ENCODE results near the gene RIN1.
"Not testable (repeated sequence)": the region's sequence is repeated elsewhere in the genome, so short reads cannot be mapped to it uniquely, and the experiment has no call there.

The RIN1 gene

DNA sequence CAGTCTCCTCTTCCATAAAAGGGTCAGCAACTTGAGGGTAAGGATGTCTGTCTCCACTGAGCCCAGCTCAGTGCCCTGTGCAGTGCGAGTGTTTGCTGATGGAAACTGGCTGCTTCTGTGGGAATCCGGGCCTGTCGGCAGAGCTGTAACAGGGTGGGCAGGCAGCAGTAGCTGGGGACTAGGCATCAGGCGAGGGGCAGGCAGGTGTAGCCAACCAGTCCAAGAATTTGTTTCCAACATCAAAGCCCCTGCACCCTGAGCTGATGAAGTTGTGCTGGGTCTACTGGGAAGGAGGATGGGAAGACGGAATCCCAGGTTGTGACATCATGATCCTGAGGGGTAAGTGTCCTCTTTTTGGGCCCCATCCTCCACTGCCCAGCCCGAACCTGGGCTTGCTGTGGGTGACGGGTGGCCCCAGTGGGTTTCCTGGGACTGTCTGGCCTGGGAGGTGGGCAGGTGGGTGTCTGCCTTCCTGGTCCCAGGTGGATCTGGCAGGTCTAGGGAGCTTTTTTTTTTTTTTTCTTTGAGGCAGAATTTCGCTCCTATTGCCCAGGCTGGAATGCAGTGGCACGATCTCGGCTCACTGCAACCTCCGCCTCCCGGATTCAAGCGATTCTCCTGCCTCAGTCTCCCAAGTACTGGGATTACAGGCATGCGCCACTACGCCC, 24.3 kb upstream of the RIN1 start:
- no peak for DNase-seq (ENCODE audit: low read depth)

DNA sequence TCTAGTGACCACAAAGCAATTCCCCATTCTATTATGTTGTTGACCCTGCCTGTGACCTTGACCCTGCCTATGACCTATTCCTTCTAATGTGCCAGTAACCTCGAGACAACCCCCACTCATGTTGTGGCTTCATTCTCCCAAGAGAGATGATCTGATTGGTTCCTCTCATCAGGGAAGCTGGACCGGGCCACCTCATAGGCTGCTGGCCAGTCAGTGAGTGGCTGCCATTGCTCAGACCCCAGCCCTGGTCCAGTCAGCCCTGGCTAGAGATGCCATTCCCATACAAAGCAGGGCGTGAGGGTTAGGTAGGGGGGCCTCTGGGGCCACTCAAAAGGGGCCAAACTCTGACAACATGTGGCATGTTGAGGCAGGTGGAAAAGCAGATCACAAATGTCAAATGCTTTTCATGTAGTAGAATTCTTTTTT, 23.4 kb upstream of the RIN1 start:
- no peak for DNase-seq (ENCODE audit: low read depth)

DNA sequence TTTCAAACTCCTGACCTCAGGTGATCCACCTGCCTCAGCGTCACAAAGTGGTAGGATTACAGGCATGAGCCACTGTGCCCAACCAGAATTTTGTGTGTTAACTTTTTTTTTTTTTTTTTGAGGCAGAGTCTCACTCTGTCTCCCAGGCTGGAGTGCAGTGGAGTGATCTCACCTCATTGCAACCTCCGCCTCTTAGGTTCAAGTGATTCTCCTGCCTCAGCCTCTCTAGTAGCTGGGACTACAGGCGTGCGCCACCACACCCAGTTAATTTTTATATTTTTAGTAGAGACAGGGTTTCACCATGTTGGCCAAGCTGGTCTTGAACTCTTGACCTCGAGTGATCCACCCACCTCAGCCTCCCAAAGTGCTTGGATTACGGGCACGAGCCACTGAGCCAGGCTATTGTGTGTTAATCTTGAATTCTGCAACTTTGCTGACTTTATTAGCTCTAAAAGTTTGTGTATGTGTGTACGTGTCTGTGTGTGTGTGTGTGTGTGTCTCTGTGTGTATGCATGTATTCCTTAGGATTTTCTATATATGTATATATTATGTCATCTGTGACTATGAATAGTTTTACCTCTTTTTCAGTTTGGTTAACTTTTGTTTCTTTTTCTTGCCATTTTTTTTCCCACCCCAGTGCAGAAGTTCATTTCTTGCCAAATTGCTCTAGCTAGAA, 14.5 kb upstream of the RIN1 start:
- DNase-seq (ENCODE audit: low read depth), result not testable (repeated sequence)

DNA sequence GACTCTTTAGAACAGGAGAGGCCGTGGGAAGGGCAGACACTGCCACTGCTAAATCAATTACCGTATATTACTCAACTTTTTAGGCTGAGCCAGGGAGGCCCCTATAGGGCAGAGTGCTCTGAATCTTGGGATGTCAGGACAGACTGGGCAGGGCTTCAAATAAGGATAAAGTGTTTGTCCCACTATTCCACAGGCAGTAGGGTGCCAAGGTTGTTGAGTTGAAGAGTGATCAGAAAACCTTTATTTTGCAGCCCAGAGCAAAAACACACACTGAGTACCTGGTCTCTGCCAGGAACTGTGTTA, 12.8 kb upstream of the RIN1 start:
- DNase-seq (ENCODE audit: low read depth), result no peak

DNA sequence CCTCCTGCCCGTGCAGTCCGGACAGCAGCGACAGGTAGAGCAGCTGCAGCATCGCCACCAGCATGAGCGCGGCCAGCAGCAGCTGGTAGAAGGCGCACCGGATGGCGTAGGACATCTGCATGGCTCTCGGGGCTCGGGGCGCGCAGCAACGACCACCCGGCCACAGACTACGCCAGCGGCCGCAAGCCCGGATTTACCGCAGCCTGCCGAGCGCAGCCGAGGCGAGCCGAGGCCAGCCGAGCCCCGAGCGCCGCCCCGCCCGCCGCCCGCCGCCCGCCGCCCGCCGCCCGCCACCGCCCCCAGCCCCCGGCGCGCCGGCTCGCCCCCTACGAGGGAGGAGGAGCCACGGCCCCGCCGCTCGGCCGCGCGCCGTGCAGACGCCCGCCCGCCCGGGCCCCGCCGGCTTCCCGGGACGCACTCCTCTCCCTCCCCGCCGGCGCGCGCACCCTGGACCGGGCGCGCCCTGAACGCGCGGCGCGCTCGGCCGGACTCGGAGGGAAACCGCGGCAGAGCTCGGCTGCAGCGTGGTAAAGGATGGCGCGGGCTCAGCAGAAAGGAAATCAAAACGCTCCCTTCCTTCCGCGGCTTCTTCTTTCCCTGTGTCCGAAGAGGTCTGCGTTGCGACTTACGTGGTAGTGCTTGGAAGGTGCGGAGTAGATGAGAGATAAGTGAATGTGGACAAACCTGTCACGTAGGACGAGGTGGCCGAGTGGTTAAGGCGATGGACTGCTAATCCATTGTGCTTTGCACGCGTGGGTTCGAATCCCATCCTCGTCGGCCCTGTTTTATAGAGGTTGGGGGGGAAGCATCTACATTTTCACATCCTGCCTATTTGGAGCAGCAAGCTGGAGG, 11.4 kb upstream of the RIN1 start, which contains the start of gene B4GAT1:
Gene B4GAT1, minus strand, starts transcription at position 205 of the 852 bp plus-strand sequence. Its CDS starts 84 bp downstream, at position 121.
- peak; percentile 61 for DNase-seq (ENCODE audit: low read depth)

DNA sequence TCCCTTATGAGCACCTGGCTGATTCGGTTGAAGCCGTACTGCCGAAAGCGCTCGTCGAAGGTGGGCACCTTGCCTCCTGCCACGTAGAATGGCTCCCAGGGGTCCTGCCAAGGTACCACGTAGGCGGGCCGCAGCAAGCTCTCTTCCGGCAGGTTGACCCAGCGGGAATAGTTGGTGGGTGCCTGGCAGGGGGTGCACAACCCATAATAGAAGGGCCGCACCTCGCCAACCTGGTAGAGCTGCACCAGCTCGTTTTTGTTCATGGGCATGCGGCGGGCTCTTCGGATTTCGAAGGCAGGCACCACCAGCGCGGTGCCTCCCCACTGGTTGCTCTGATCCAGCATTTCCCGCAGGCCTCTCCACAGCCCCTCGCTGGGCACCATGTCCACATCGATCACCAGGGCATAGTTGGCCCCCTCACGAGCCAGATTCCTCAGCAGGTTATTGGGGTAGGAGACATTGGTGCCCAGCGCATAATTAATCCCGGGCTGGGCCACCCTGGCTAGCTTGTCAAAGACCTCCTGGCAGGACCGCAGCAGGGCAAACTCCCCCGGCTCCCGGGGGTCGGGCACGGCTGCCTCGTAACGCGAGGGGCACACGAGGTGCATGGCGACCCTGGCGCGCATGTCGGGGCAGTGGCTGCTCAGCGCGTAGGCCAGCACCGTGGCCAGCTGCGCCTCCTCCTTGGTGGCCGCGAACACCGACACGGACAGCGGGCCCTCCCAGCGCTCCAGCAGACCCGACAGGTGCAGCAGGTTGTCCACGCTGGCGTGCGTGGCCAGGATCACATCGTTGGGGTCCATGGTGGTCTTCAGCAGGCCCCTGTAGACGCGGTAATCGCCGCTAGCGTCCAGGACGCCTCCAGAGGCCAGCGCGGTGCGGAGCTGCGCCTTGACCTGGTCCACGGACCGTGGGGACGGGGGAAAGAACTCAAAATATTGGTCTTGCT, 10.5 kb upstream of the RIN1 start:
- DNase-seq (ENCODE audit: low read depth), result no peak

DNA sequence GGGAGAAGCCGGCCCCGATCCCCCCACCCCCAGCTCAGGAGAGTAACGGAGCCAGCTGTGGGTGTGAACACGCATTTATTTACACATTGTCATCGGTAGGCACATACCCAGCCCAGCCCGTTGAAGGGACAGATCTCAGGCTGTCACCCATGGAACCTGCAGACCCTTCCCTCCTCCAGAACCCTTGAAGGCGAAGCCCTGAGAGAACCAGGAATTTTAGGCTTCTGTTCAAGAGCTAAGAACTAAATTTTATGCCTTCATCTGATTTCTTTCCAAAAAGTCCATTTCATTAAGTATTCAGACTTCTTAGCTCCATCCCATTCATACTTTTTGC, 9.0 kb upstream of the RIN1 start:
- DNase-seq (ENCODE audit: low read depth), result no peak

DNA sequence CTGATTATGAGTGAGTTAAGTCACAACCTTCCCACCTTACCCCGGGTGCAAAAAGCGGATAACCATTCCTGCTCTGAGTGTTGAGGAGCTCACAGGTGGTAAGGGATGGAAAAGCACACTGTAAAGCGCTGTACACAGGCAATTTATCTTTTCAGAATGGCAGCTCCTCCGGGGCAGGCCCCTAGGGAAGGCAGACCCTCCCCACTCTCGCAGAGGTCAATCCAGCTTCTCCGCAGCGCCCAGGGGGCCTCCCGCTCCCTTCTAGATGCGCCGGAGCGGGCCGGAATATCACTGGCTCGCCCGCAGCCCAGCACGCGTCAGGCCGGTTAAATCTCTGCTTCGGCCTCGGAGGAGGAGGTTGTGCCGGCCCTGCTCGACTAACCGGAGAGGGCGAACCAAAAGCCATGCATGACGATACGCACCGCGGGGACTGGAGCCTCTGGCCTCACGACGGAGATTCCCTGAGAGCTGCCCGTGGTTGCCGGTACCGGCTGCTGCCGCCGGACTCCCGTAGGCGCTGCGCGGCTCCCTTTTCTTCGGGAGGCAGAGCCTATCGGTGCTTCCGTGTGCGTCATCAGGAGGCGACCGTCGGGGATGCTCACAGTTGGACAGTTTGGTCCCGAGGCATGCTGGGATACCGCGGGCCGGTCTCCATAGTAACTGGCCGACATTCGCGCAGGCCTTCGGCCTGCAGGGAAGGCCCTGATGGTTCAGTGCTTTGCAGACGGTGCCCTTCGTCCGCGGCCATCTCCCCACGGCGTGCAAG, 8.5 kb upstream of the RIN1 start, which contains the start of gene BRMS1:
Gene BRMS1, minus strand, starts transcription at position 555 of the 766 bp plus-strand sequence. CDS start 2,870 bp downstream, outside the sequence.
- DNase-seq (ENCODE audit: low read depth), result peak; percentile 95

DNA sequence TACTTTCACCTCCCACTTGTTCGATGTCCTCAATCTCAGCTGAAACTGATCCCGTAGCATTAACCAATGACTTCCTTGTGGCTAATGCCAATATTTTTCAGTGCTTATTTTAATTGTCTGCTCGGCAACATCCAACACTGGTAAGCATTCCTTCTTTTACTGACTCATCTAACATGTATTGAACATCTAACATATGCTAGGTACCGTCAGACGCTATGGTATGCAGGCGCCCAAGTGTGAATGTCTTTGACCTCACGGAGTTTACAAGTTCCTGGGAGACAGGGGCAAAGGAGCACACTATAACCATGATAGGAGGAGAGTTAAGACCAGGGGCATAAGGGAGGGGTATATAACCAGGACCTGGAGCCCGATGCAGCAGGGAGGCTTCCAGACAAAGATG, 6.9 kb upstream of the RIN1 start:
- no peak for DNase-seq (ENCODE audit: low read depth)

DNA sequence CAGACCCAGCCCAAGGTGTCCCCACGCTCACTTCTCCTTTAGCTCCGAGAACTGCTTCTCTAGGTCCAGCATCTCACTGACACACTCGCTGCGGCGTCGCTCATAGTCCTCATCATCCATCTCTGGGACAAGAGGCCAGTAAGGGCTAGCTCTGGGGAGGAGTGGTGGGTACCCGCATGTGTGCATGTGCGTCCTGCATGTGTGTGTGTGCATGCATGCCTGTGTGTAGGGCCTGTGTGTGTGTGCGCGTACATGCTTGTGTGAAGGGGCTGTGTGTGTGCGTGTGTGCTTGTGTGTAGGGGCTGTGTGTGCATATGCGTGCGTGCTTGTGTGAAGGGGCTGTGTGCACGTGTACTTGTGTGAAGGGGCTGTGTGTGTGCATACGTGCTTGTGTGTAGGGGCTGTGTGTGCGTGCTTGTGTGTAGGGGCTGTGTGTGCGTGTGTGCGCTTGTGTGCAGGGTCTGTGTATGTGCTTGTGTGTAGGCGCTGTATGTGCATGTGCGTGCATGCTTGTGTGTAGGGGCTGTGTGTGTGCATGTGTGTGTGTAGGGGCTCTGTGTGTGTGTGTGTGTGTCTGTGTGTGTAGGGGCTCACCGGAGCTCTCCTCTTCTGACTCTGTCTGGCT, 5.4 kb upstream of the RIN1 start:
- DNase-seq (ENCODE audit: low read depth), result no peak

DNA sequence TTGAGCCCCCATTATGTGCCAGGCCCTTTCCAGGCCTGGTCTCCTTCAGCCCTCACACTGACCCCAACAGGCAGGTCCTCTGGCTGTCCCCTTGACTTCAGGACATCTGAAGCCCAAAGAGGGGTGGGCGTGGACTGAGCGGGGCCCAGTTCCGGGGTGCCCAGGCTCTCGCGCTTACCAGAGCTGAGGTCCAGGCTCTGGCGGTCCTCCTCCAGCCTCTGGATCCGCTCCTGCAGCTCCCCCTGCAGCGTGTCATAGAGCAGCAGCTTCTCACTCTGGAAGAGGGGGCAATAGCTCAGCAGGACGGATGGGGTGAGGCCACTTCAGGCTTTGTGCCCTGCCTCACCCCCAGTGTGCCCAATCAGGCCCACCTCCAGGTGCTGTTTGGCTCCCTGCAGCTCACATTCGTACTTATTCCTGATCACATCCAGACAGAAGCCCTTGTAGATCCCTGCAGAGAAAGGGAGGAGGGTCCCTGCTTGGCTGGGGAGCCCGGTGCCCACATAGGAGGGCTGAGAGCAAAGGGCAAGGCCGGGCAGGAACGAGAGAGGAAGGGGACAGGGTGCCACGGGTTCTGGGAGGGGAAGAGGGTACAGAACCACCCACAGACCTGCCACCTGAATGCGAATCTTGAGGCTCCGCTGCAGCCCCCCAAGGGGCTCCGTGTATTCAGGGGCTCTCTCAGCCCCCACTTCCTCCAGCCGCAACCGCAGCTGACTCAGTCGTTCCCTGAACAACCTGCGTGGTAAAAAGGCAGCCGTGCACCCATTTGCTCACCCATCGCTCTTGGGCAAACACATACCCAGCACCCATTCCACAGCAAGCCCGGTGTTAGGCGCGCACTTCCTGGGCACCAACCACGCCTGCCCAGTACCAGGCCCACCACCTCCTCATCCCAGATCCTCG, 4.6 kb upstream of the RIN1 start:
- DNase-seq (ENCODE audit: low read depth), result no peak

DNA sequence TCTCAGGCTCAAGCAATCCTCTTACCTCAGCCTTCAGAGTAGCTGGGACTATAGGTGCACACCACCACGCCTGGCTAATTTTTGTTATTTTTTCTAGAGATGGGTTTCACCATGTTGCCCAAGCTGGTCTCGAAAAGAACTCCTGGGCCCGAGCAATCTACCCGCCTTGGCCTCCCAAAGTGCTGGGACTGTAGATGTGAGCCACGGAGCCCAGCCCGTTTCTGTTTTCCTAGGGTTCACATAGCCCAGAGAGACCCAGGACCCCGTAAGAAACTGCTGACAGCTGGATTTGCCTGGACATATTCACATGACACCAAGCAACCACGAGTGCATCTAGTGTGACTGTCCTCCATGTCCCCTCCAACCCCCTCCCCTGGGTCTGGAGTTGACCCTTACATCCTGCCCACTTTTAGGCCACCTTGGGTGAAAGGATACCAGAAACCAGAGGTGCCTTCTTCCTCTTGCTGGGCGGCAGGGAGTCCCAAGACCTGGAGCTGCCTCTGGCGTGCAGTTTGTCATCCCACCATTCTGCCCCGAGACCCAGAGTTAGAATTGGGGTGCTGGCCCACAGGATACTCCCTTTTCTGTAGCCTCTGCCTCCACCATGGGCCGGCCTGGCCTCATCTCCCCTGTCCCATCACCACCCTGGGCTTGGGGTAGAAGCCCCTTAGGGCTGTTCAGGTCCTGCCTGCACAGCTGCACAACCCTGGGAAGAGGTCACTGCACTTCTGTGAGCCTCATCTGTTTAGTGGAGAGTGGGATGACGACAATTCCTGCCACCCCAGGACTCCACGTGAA, 3.7 kb upstream of the RIN1 start:
- DNase-seq (ENCODE audit: low read depth), result no peak

DNA sequence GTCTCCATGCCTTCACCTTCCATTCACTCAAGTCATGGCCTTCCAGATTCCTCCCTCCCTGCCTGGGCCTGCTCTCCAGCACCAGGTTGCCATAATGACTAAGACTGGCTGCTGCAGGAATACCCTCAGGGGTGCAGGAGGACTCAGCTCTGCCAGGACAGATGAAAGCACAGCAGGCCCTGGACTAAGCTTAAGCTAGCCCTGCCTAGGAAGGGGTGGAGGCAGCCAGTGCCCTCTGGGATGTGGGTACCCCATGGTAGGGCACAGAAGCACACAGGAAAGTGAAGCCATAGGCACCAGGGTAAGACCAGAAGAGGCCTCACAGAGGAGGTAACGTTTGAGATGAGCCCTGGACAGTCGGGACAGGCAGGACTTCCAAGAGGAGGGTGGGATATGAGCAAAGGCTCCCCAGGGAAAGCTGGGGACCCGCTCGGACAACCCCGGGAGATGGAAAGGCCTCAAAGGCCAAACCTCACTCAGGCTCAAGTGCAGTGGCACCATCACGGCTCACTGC, 3.0 kb upstream of the RIN1 start:
- no peak for DNase-seq (ENCODE audit: low read depth)

DNA sequence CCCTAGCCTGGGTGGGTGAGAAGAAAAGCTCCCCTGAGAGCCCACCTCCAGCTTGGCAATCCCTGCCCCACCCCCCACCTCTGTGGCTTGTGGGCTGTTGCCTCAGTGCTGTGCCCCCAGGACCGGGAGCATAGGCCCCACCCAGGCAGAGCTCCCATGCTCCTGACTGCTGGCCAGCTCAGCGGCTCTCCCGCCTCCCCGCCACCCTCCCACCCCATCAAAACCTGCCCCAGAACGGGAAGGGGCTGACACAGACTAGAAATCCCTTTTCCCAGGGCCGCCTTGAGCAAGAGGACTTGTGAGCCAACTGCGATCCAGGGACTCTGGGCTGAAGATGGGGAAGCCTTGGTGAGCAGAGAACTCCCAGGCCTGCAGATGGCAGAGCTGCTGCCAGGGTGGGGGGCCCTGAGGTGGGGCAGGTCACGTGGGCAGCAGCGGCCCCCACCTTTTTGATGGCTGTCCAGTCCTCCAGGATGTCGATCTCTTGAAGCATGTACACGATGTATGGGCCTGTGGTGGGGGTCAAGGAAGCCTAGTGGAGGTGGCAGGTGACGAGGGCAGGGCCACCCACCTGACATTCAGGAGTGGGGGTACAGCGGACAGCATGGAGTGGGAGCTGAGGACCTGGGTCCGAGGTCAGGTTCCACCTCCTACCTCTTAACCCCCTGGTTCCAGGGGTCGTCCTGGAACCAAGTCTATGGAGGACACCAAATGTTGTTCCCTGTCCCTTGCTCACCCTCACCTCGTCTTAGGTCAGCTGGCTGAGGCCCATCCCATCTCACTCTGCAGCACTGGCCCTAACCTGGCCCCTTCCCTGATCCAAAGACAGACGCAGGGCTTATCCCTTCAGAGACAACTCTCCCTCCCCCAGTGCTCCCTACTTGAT, 2.3 kb upstream of the RIN1 start:
- no peak for DNase-seq (ENCODE audit: low read depth)

DNA sequence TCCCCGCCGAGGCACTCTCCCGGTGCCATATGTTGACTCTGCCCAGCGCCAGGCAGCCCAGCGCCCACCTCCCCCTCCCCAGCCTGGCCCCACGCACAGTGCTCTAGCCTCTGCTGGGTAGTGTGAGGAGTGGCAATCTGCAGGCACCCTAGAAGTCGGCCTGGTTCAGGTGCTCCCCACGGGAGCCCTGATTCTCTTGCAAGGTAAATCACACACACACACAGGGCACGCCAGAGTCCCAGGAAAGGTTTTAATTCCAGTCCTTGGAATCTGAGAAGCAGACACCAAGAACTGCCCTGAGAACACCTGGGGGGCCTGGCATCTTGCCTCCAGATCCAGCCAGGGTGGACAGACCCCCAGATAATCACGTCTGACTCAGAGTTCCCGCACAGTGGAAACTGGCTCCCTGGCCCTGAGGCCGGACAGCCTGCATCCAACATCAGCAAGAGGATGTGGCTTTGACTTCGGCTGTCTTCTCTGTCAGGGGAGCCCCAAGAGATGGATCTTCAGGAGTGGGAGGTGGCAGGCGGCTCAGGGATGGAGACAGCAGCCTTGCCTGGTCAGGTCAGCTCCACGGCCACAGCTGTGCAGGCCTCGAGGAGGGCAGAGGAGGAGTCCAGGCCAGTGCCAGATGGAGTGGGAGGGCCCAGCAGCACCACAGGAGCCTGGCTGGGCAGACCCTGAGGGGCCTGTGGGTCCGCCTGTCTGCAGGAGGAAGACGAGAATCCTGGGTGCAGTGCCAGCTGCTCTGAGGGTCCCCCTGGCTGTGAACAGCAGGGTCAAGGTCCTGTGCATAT, 1.1 kb upstream of the RIN1 start:
- DNase-seq (ENCODE audit: low read depth), result no peak

DNA sequence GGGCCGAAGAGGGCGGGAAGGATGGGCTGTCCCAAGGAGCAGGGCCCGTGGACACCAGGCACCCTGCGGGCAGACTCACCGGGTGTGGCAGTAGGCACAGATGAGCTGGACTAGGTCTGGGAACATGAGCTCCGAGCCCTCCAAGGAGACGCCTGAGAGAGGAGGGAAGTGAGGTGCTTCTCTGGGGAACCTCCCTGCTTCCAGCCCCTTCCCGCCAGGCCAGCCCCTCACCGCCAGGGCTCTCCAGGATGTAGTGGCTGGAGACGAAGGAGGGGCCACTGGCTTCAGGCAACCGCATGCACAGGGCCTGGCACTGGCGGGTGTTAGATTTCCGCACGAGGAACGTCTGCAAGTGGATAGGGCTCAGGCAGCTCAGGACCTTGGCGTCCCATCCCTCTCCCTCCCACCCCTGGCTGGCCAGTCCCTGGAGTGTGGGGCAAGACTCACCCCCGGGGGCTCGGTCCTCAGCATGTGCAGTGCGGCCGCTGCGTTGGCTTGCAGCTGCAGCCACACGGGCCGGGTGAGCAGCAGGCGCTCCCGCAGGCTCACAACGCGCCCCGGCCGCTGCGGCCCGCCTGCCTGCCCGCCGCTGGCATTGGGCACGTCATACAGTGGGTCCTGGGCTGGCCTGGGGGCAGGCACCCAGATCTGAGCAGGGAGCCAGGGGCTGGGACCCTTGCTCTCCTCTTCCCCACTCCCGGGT, 552 bp downstream of the RIN1 start:
- DNase-seq (ENCODE audit: low read depth), result no peak

All from T-helper 22 cell (primary cell).